ENCODE data around the gene SPON2.

- TF ChIP-seq MAFK (IDR thresholded peaks at IDR 0.05; ENCODE audit: low read depth, low read length) (no peak), POLR2A (IDR thresholded peaks at IDR 0.05; ENCODE audit: low read depth, low read length) (no peak), USF2 (IDR thresholded peaks at IDR 0.05; ENCODE audit: low read depth, low read length) (no peak), RAD21 (IDR thresholded peaks at IDR 0.05; ENCODE audit: low read length) (no peak), CEBPB (IDR thresholded peaks at IDR 0.05; ENCODE audit: low read depth, low read length) (no peak), MAZ (IDR thresholded peaks at IDR 0.05; ENCODE audit: borderline replicate concordance, low read depth, low read length) (no peak), CTCF (conservative IDR thresholded peaks at IDR 0.05; ENCODE audit: low read depth, low read length) (no peak), FOS (IDR thresholded peaks at IDR 0.05; ENCODE audit: low read depth, low read length) (no peak), SMC3 (IDR thresholded peaks at IDR 0.05; ENCODE audit: low read depth, low read length) (no peak), RCOR1 (IDR thresholded peaks at IDR 0.05; ENCODE audit: insufficient replicate concordance, low read length) (no peak), ELK1 (IDR thresholded peaks at IDR 0.05; ENCODE audit: borderline replicate concordance, low read depth, low read length) (no peak)
These were observed 25.9 kb upstream of the SPON2 start for GRCh38 chr4:1198098-1198844.

Data from IMR-90 (cell line).